Skin epidermis (tissue), 12 donors: Measurements from ENCODE around the gene RGS9.
"Not testable (repeated sequence)": the region's sequence is repeated elsewhere in the genome, so short reads cannot be mapped to it uniquely, and the experiment has no call there.

ENCODE experiments used
- H3K27ac ChIP-seq, 21 experiments: fragments of 200-600 bp; sonication (generic) in 11 of 21; one replicate each; pipeline ENCODE4 v1.5.0; 2020; ENCODE audit warnings: mild to moderate bottlenecking in 3 of 21, inconsistent platforms in 2 of 21, moderate library complexity in 2 of 21
- H3K4me3 ChIP-seq, 7 experiments: fragments of 200-600 bp; sonication (generic) in 2 of 7; one replicate each; pipeline ENCODE4 v1.5.0; 2020; ENCODE audit warnings: inconsistent platforms in 2 of 7, mild to moderate bottlenecking in 2 of 7, moderate library complexity in 1 of 7

The RGS9 gene

GRCh38 chr17:65176646-65177409, 39.7 kb downstream of the RGS9 start:
- H3K4me3 ChIP-seq, result no peak overlapping the region
- H3K27ac ChIP-seq, result no peak overlapping the region

- H3K4me3 ChIP-seq, result no peak overlapping the region
- H3K27ac ChIP-seq, result peak overlapping the region in 2 of 21 experiments; percentile 5 to 16
Observed at GRCh38 chr17:65177901-65178300, 40.7 kb downstream of the RGS9 start.

- peak overlapping the region in 7 of 21 experiments; percentile 33 to 87 (median 56) for H3K27ac ChIP-seq
- H3K4me3 ChIP-seq, result not testable (repeated sequence)
Observed at GRCh38 chr17:65180276-65180675, 43.1 kb downstream of the RGS9 start.

GRCh38 chr17:65180752-65181236, 43.6 kb downstream of the RGS9 start:
- H3K4me3 ChIP-seq, result not testable (repeated sequence)
- H3K27ac ChIP-seq, result peak overlapping the region in 4 of 21 experiments; percentile 14 to 87 (median 68)

GRCh38 chr17:65181237-65182061, 44.3 kb downstream of the RGS9 start:
- no peak overlapping the region for H3K4me3 ChIP-seq
- H3K27ac ChIP-seq, result peak overlapping the region in 9 of 21 experiments; percentile 3 to 87 (median 34)

GRCh38 chr17:65182233-65182632, 45.1 kb downstream of the RGS9 start:
- Histone ChIP-seq H3K4me3 (no peak overlapping the region), H3K27ac (peak overlapping the region in 6 of 21 experiments; percentile 0 to 87 (median 68))

- H3K4me3 ChIP-seq, result no peak overlapping the region
- H3K27ac ChIP-seq, result no peak overlapping the region
Observed at GRCh38 chr17:65183736-65184135, 46.6 kb downstream of the RGS9 start.

GRCh38 chr17:65184235-65184959, 47.2 kb downstream of the RGS9 start:
- Histone ChIP-seq H3K4me3 (no peak overlapping the region), H3K27ac (no peak overlapping the region)

- H3K27ac ChIP-seq, result no peak overlapping the region
- no peak overlapping the region for H3K4me3 ChIP-seq
Observed at GRCh38 chr17:65185062-65185461, 47.9 kb downstream of the RGS9 start.

GRCh38 chr17:65185668-65186382, 48.7 kb downstream of the RGS9 start:
- Histone ChIP-seq H3K27ac (no peak overlapping the region), H3K4me3 (no peak overlapping the region)

GRCh38 chr17:65190467-65191097, 53.4 kb downstream of the RGS9 start:
- no peak overlapping the region for H3K27ac ChIP-seq
- H3K4me3 ChIP-seq, result no peak overlapping the region

GRCh38 chr17:65191811-65192740, 54.9 kb downstream of the RGS9 start:
- Histone ChIP-seq H3K27ac (no peak overlapping the region), H3K4me3 (no peak overlapping the region)

GRCh38 chr17:65193305-65193704, 56.1 kb downstream of the RGS9 start:
- H3K4me3 ChIP-seq, result no peak overlapping the region
- peak overlapping the region in 1 of 21 experiments; percentile 10 for H3K27ac ChIP-seq

GRCh38 chr17:65193716-65194293, 56.6 kb downstream of the RGS9 start:
- Histone ChIP-seq H3K4me3 (no peak overlapping the region), H3K27ac (peak overlapping the region in 1 of 21 experiments; percentile 10)

GRCh38 chr17:65194670-65195334, 57.6 kb downstream of the RGS9 start:
- no peak overlapping the region for H3K4me3 ChIP-seq
- no peak overlapping the region for H3K27ac ChIP-seq

GRCh38 chr17:65195716-65196115, 58.5 kb downstream of the RGS9 start:
- no peak overlapping the region for H3K27ac ChIP-seq
- no peak overlapping the region for H3K4me3 ChIP-seq

- Histone ChIP-seq H3K27ac (no peak overlapping the region), H3K4me3 (no peak overlapping the region)
Observed at GRCh38 chr17:65196617-65197016, 59.4 kb downstream of the RGS9 start.
